Fibroblast of lung (primary cell): Measurements from ENCODE around the gene ACOT2. TPM values are rescaled to one million over a fixed set of nuclear protein-coding genes. Genes with fewer than 3 reads are reported as not detected.
"Not testable (repeated sequence)": the region's sequence is repeated elsewhere in the genome, so short reads cannot be mapped to it uniquely, and the experiment has no call there.

ENCODE experiments used
- DNase-seq, 2 donors: peaks; one replicate each; pipeline versions ENCODE4 v3.0.0 to v3.0.0-alpha.2; 2010; ENCODE audit warnings: low read depth in 2 of 2
- H2AFZ ChIP-seq: 2 replicates; pipeline ENCODE4 v1.5.1; 2012; ENCODE audit warnings: low read length, control low read depth, inconsistent platforms
- H3K27ac ChIP-seq: 2 replicates; pipeline ENCODE4 v1.5.1; 2011; ENCODE audit warnings: low read length, control low read depth; ENCODE audit not compliant: insufficient read depth
- H3K27me3 ChIP-seq: 2 replicates; pipeline ENCODE4 v1.5.1; 2011; ENCODE audit warnings: mild to moderate bottlenecking, low read length; ENCODE audit not compliant: control insufficient read depth, insufficient read depth
- H3K36me3 ChIP-seq: 2 replicates; pipeline ENCODE4 v1.5.1; 2011; ENCODE audit warnings: low read length; ENCODE audit not compliant: control insufficient read depth, insufficient read depth
- H3K4me1 ChIP-seq: 2 replicates; pipeline ENCODE4 v1.5.1; 2011; ENCODE audit warnings: low read length; ENCODE audit not compliant: control insufficient read depth, insufficient read depth; ENCODE audit errors: extremely low read depth
- H3K4me2 ChIP-seq: 2 replicates; pipeline ENCODE4 v1.5.1; 2011; ENCODE audit warnings: low read length, control low read depth; ENCODE audit not compliant: insufficient read depth; ENCODE audit errors: extremely low read depth
- H3K4me3 ChIP-seq, 4 experiments: fragments of 200-600 bp in 1 of 4; sonication (generic) in 1 of 4; replicated peaks in 1 of 4; 2 replicates each; pipeline ENCODE4 v1.5.1; 2011 to 2016; ENCODE audit warnings: low read length in 4 of 4, low read depth in 3 of 4, mild to moderate bottlenecking in 3 of 4, control low read depth in 2 of 4, inconsistent platforms in 1 of 4, mixed read lengths in 1 of 4; ENCODE audit not compliant: insufficient read depth in 1 of 4; ENCODE audit errors: control extremely low read depth in 1 of 4
- H3K79me2 ChIP-seq: 2 replicates; pipeline ENCODE4 v1.5.1; 2012; ENCODE audit warnings: mild to moderate bottlenecking, low read length, inconsistent platforms; ENCODE audit not compliant: control insufficient read depth, insufficient read depth
- H3K9ac ChIP-seq: 2 replicates; pipeline ENCODE4 v1.5.1; 2011; ENCODE audit warnings: mild to moderate bottlenecking, low read length, control low read depth; ENCODE audit not compliant: insufficient read depth
- H3K9me3 ChIP-seq: 2 replicates; pipeline ENCODE4 v1.5.1; 2012; ENCODE audit warnings: low read depth, low read length; ENCODE audit not compliant: control insufficient read depth, insufficient read depth
- H4K20me1 ChIP-seq: 2 replicates; pipeline ENCODE4 v1.5.1; 2011; ENCODE audit warnings: low read length; ENCODE audit not compliant: control insufficient read depth, insufficient read depth; ENCODE audit errors: extremely low read depth
- EZH2 ChIP-seq: IDR thresholded peaks from 2 replicates; pipeline ENCODE4 v1.5.1; 2012; ENCODE audit warnings: low read length, control low read depth, mild to moderate bottlenecking; ENCODE audit errors: missing control alignments
- polyA plus RNA-seq, 2 donors: library from polyadenylated mRNA; depleted of rRNA in 1 of 2; stranded (reverse) in 1 of 2; unstranded in 1 of 2; fragments of >200 nt; gene quantifications; 2 replicates each; pipeline ENCODE4 v1.2.1, GENCODE V29; 2011 to 2012; ENCODE audit warnings: missing spikeins in 1 of 2
- total RNA-seq: library from RNA; depleted of rRNA; stranded (reverse); fragments of >200 nt; gene quantifications from 2 replicates; pipeline ENCODE4 v1.2.1, GENCODE V29; 2014
- TF ChIP-seq, protein P1 (sequence below), 2 donors: IDR thresholded peaks in 1 of 2; conservative IDR thresholded peaks in 1 of 2; 1 replicate in 1 of 2; 2 replicates in 1 of 2; pipeline ENCODE4 v1.5.1; 2011 to 2012; ENCODE audit warnings: low read length in 2 of 2, control low read depth in 1 of 2, inconsistent platforms in 1 of 2, low read depth in 1 of 2, mild to moderate bottlenecking in 1 of 2

ACOT2 gene
- total and polyA plus RNA-seq, 2 donors (not counting 1 experiment from before 2014, with no cell fraction given) = 27.1 to 39.1 TPM

DNA sequence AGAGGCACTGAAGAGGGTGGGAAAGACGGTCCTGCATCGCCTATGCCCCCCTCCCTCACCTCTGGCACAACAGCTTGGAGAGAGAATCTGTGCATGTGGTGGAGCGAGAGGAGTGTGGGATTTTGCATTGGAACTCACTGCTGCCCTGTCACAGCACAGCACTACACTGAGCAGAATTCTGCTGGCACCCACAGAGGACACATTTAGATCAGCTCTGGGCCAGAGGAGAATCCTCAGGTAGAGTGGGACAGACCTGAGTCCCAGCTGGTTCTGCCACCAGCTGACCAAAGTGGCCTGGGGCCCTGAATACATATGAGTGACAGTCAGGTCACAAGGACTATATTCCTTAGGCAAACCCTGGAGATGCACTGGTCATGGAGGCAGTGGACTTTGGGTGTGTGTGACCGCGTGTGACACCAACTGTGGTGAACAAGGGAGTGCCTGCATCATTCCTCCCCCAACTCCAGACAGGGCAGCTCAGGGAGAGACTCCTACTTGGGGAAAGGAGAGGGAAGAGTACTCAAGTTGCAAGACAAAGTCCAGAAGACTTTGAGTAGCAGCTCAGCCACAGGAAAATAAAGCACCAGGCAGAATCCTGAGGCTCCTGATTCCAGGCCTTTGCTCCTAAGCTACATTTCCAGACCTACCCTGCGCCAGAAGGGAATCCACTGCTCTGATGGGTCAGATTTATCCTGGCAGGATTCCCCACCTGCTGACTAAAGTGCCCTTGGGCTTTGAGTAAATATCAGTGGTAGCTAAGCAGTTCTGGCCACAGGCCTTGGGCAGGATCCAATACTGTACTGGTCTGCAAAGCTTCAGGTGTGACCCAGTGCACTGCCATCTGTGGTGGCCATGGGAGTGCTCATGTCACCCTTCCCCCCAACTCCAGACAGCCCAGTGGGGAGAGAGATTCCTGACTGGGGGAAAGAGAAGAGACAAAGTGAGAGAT is 42.7 kb upstream of the ACOT2 start:
- Histone ChIP-seq H3K9me3 (no peaks in the 10 kb centered on the region), H3K9ac (no peak overlapping the region), H4K20me1 (no peaks in the 10 kb centered on the region), H3K27ac (no peak overlapping the region), H3K27me3 (no peaks in the 10 kb centered on the region), H3K4me3 (no peak overlapping the region), H3K36me3 (no peaks in the 10 kb centered on the region), H3K4me1 (no peaks in the 10 kb centered on the region), H2AFZ (no peak overlapping the region), H3K4me2 (no peak overlapping the region), H3K79me2 (no peaks in the 10 kb centered on the region)
- DNase-seq = peak in 1 of 2 donors; percentile 52
- TF ChIP-seq, protein P1, sequence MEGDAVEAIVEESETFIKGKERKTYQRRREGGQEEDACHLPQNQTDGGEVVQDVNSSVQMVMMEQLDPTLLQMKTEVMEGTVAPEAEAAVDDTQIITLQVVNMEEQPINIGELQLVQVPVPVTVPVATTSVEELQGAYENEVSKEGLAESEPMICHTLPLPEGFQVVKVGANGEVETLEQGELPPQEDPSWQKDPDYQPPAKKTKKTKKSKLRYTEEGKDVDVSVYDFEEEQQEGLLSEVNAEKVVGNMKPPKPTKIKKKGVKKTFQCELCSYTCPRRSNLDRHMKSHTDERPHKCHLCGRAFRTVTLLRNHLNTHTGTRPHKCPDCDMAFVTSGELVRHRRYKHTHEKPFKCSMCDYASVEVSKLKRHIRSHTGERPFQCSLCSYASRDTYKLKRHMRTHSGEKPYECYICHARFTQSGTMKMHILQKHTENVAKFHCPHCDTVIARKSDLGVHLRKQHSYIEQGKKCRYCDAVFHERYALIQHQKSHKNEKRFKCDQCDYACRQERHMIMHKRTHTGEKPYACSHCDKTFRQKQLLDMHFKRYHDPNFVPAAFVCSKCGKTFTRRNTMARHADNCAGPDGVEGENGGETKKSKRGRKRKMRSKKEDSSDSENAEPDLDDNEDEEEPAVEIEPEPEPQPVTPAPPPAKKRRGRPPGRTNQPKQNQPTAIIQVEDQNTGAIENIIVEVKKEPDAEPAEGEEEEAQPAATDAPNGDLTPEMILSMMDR (conservative IDR thresholded peaks at IDR 0.05 in 1 of 2, IDR thresholded peaks at IDR 0.05 in 1 of 2; ENCODE audit: low read depth in 1 of 2, low read length in 2 of 2) = no peak
- no peak for TF ChIP-seq EZH2

- not testable (repeated sequence) for H3K9ac ChIP-seq, DNase-seq, H3K4me3 ChIP-seq, H4K20me1 ChIP-seq, H3K9me3 ChIP-seq, H3K4me1 ChIP-seq, H3K36me3 ChIP-seq, H3K4me2 ChIP-seq, H3K79me2 ChIP-seq, H3K27me3 ChIP-seq, H3K27ac ChIP-seq, H2AFZ ChIP-seq
Measured at GRCh38 chr14:73529356-73529755, 39.7 kb upstream of the ACOT2 start.

DNA sequence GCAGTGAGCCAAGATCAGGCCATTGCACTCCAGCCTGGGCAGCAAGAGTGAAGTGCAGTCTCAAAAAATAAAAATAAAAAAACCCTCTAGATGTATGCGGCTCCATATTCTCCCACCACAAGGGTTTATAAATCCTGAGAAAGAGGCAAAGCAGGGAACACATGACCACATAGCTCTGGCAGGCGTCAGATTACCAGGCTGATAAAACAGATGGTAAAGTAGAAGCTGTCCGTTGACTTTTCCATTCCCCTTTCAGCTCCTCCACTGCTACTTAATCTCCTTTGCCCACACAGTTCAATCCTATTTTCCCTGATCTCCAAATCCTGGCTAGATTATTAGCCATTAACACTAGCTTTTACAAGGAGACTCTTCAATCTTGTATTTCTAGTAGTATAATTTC is 37.0 kb upstream of the ACOT2 start:
- not testable (repeated sequence) for H3K4me2 ChIP-seq, H3K27ac ChIP-seq, H3K4me3 ChIP-seq, H3K9me3 ChIP-seq, H3K27me3 ChIP-seq, H3K36me3 ChIP-seq, H2AFZ ChIP-seq, H4K20me1 ChIP-seq, H3K79me2 ChIP-seq, H3K9ac ChIP-seq, H3K4me1 ChIP-seq
- DNase-seq = peak in 1 of 2 donors; percentile 26

- Histone ChIP-seq H3K4me3 (peak overlapping the region in 3 of 4 experiments; percentile 26 to 58 (median 47)), H3K4me2 (peak overlapping the region; percentile 64), H2AFZ (peak overlapping the region; percentile 68), H3K9ac (peak overlapping the region; percentile 46), H3K27ac (peak overlapping the region; percentile 51)
- H3K79me2 ChIP-seq, H3K36me3 ChIP-seq, H3K4me1 ChIP-seq, H3K27me3 ChIP-seq, H3K9me3 ChIP-seq, H4K20me1 ChIP-seq: not testable (repeated sequence)
- DNase-seq = peak; percentile 17 to 36
Measured at GRCh38 chr14:73537244-73538045, 31.6 kb upstream of the ACOT2 start.
